H9 (cell line): ENCODE results near the gene SYDE2. TPM values are rescaled to one million over a fixed set of nuclear protein-coding genes. Genes with fewer than 3 reads are reported as not detected.

Source experiments
- DNase-seq: peaks from one replicate; pipeline ENCODE4 v3.0.0-alpha.2; 2017
- H2AFZ ChIP-seq: one replicate; pipeline ENCODE4 v1.6.1; 2013; ENCODE audit warnings: mild to moderate bottlenecking, low read length, control low read depth, moderate library complexity
- H2AK5ac ChIP-seq: 2 replicates; pipeline ENCODE4 v1.6.1; 2013; ENCODE audit warnings: low read length, control low read depth, mixed read lengths; ENCODE audit not compliant: insufficient read length
- H2BK120ac ChIP-seq: one replicate; pipeline ENCODE4 v1.6.1; 2013; ENCODE audit warnings: low read depth, mild to moderate bottlenecking, low read length, control low read depth, inconsistent platforms; ENCODE audit not compliant: poor library complexity, severe bottlenecking
- H2BK12ac ChIP-seq: 2 replicates; pipeline ENCODE4 v1.6.1; 2013; ENCODE audit warnings: low read length, control low read depth, mixed read lengths, low read depth; ENCODE audit not compliant: insufficient read length
- H2BK15ac ChIP-seq: 2 replicates; pipeline ENCODE4 v1.6.1; 2013; ENCODE audit warnings: low read depth, low read length, control low read depth
- H2BK20ac ChIP-seq: one replicate; pipeline ENCODE4 v1.6.1; 2013; ENCODE audit warnings: low read depth, mild to moderate bottlenecking, low read length, control low read depth, inconsistent platforms; ENCODE audit not compliant: poor library complexity, severe bottlenecking
- H2BK5ac ChIP-seq: 2 replicates; pipeline ENCODE4 v1.6.1; 2013; ENCODE audit warnings: low read length, control low read depth, mixed read lengths; ENCODE audit not compliant: insufficient read length
- H3K14ac ChIP-seq: 2 replicates; pipeline ENCODE4 v1.6.1; 2013; ENCODE audit warnings: low read length, control low read depth; ENCODE audit not compliant: insufficient read depth
- H3K18ac ChIP-seq: 2 replicates; pipeline ENCODE4 v1.6.1; 2013; ENCODE audit warnings: low read depth, mild to moderate bottlenecking, mixed read lengths, low read length, control low read depth; ENCODE audit not compliant: insufficient read length
- H3K23ac ChIP-seq: 2 replicates; pipeline ENCODE4 v1.6.1; 2013; ENCODE audit warnings: low read length, control low read depth, mixed read lengths, low read depth; ENCODE audit not compliant: insufficient read length
- H3K23me2 ChIP-seq: 2 replicates; pipeline ENCODE4 v1.6.1; 2013; ENCODE audit warnings: low read depth, mild to moderate bottlenecking, mixed read lengths, low read length, control low read depth; ENCODE audit not compliant: insufficient read length, poor library complexity, severe bottlenecking
- H3K27ac ChIP-seq: 2 replicates; pipeline ENCODE4 v1.5.1; 2013; ENCODE audit warnings: low read length, control low read depth, mixed read lengths, low read depth; ENCODE audit not compliant: insufficient read length
- H3K27me3 ChIP-seq: 2 replicates; pipeline ENCODE4 v1.6.1; 2013; ENCODE audit warnings: low read length, control low read depth, inconsistent platforms; ENCODE audit not compliant: insufficient read depth
- H3K4ac ChIP-seq: 2 replicates; pipeline ENCODE4 v1.6.1; 2013; ENCODE audit warnings: low read depth, mild to moderate bottlenecking, control low read depth, inconsistent platforms, low read length, moderate library complexity
- H3K4me1 ChIP-seq: 2 replicates; pipeline ENCODE4 v1.6.1; 2013; ENCODE audit warnings: low read length, control low read depth, inconsistent platforms; ENCODE audit not compliant: insufficient read depth
- H3K4me2 ChIP-seq: 2 replicates; pipeline ENCODE4 v1.6.1; 2013; ENCODE audit warnings: low read length, control low read depth, mixed read lengths; ENCODE audit not compliant: insufficient read length, insufficient read depth
- H3K56ac ChIP-seq: 2 replicates; pipeline ENCODE4 v1.6.1; 2013; ENCODE audit warnings: low read depth, mild to moderate bottlenecking, mixed read lengths, low read length, control low read depth; ENCODE audit not compliant: insufficient read length
- H3K79me1 ChIP-seq: 2 replicates; pipeline ENCODE4 v1.6.1; 2013; ENCODE audit warnings: low read depth, mild to moderate bottlenecking, moderate library complexity, low read length, control low read depth, inconsistent platforms; ENCODE audit not compliant: insufficient read depth, poor library complexity, severe bottlenecking
- H3K79me2 ChIP-seq: 2 replicates; pipeline ENCODE4 v1.6.1; 2013; ENCODE audit warnings: low read length, control low read depth, inconsistent platforms; ENCODE audit not compliant: insufficient read depth
- H3K9ac ChIP-seq: 2 replicates; pipeline ENCODE4 v1.6.1; 2013; ENCODE audit warnings: low read length, control low read depth, mixed read lengths; ENCODE audit not compliant: insufficient read length; ENCODE audit errors: extremely low read depth
- H3K9me3 ChIP-seq: one replicate; pipeline ENCODE4 v1.6.1; 2013; ENCODE audit warnings: low read depth, low read length, inconsistent platforms; ENCODE audit not compliant: control insufficient read depth
- H3T11ph ChIP-seq: one replicate; pipeline ENCODE4 v1.6.1; 2013; ENCODE audit warnings: mild to moderate bottlenecking, low read length, control low read depth, inconsistent platforms
- H4K20me1 ChIP-seq: one replicate; pipeline ENCODE4 v1.6.1; 2013; ENCODE audit not compliant: control insufficient read depth, insufficient read length, insufficient read depth
- H4K5ac ChIP-seq: 2 replicates; pipeline ENCODE4 v1.6.1; 2013; ENCODE audit warnings: low read depth, mild to moderate bottlenecking, mixed read lengths, low read length, control low read depth; ENCODE audit not compliant: insufficient read length
- H4K8ac ChIP-seq: replicated peaks from 2 replicates; pipeline ENCODE4 v1.6.1; 2013; ENCODE audit warnings: low read length, control low read depth, mixed read lengths, low read depth; ENCODE audit not compliant: insufficient read length
- H4K91ac ChIP-seq: 2 replicates; pipeline ENCODE4 v1.6.1; 2013; ENCODE audit warnings: low read depth, mild to moderate bottlenecking, moderate library complexity, mixed read lengths, low read length, control low read depth; ENCODE audit not compliant: insufficient read length
- H3K27ac Mint-ChIP-seq, 3 experiments: 2 replicates in 2 of 3; 3 replicates in 1 of 3; pipeline ENCODE4 v1.8.0; 2020 to 2021; ENCODE audit warnings: mixed read lengths in 3 of 3, mild to moderate bottlenecking in 1 of 3, moderate library complexity in 1 of 3
- H3K27me3 Mint-ChIP-seq: 2 replicates; pipeline ENCODE4 v1.8.0; 2021; ENCODE audit warnings: low read depth, mild to moderate bottlenecking, moderate library complexity, mixed read lengths
- H3K36me3 Mint-ChIP-seq, 3 experiments: 2 replicates in 2 of 3; 3 replicates in 1 of 3; pipeline ENCODE4 v1.8.0; 2020 to 2021; ENCODE audit warnings: low read depth in 3 of 3, mixed read lengths in 3 of 3; ENCODE audit not compliant: insufficient read depth in 1 of 3
- H3K4me1 Mint-ChIP-seq, 2 experiments: 2 replicates each; pipeline ENCODE4 v1.8.0; 2020; ENCODE audit warnings: mixed read lengths in 2 of 2
- H3K4me3 Mint-ChIP-seq, 2 experiments: 2 replicates in 1 of 2; 3 replicates in 1 of 2; pipeline ENCODE4 v1.8.0; 2020 to 2021; ENCODE audit warnings: mild to moderate bottlenecking in 2 of 2, mixed read lengths in 2 of 2, moderate library complexity in 1 of 2
- H3K9me3 Mint-ChIP-seq, 2 experiments: 2 replicates in 1 of 2; 3 replicates in 1 of 2; pipeline ENCODE4 v1.8.0; 2020; ENCODE audit warnings: mild to moderate bottlenecking in 2 of 2, mixed read lengths in 2 of 2, moderate library complexity in 1 of 2
- CTCF ChIP-seq: fragments of 200-600 bp; sonication (generic); conservative IDR thresholded peaks from 3 replicates; pipeline ENCODE4 v1.8.0; 2021; ENCODE audit warnings: antibody characterized with exemption, mild to moderate bottlenecking
- WGBS: extraction: QIAGEN DNeasy Blood & Tissue Kit; methylation state at CpG from one replicate; pipeline ENCODE4 v1.1.7; 2013; ENCODE audit warnings: missing lambda C conversion rate, low lambda C conversion rate, mixed read lengths; ENCODE audit not compliant: insufficient read length; ENCODE audit errors: extremely low coverage; 5-methylcytosine and 5-hydroxymethylcytosine counted together
- total RNA-seq: library from RNA; stranded (reverse); gene quantifications from 2 replicates; pipeline ENCODE4 v1.2.1, GENCODE V29; 2021

SYDE2 gene
- total RNA-seq, 1 experiment from 2014 or later = 12.4 TPM

GRCh38 chr1:85121744-85122143 lies 79.1 kb downstream of the SYDE2 start:
- Histone ChIP-seq H3K23me2 (no peaks in the 10 kb centered on the region), H4K5ac (no peak overlapping the region), H3K4ac (no peak overlapping the region), H2BK20ac (no peak overlapping the region), H2BK15ac (no peak overlapping the region), H3K27me3 (no peaks in the 10 kb centered on the region), H3K14ac (no peak overlapping the region), H2BK5ac (no peak overlapping the region), H2BK12ac (no peak overlapping the region), H3T11ph (no peak overlapping the region), H4K20me1 (no peaks in the 10 kb centered on the region), H3K4me2 (no peak overlapping the region), H3K23ac (no peak overlapping the region), H3K18ac (no peak overlapping the region), H3K9me3 (no peaks in the 10 kb centered on the region), H3K79me1 (no peaks in the 10 kb centered on the region), H4K8ac (no peak overlapping the region), H3K79me2 (no peaks in the 10 kb centered on the region), H2AFZ (no peak overlapping the region), H3K27ac (no peak overlapping the region), H3K56ac (no peak overlapping the region), H3K4me1 (no peaks in the 10 kb centered on the region), H2BK120ac (no peak overlapping the region), H2AK5ac (no peak overlapping the region), H3K9ac (no peak overlapping the region), H4K91ac (no peak overlapping the region)
- no peak for TF ChIP-seq CTCF
- Mint-ChIP-seq H3K36me3 (no peaks in the 10 kb centered on the region), H3K27me3 (no peaks in the 10 kb centered on the region), H3K4me3 (no peak overlapping the region), H3K9me3 (no peaks in the 10 kb centered on the region), H3K4me1 (peaks cover 8 to 14% of the 10 kb centered on the region in 2 experiments), H3K27ac (no peak overlapping the region)
- no peak for DNase-seq
- no CpG with 5 or more reads among the region's 4 CpGs for WGBS
